Superior temporal gyrus (tissue), 1 donor: ENCODE results near the gene GARRE1.

ENCODE experiments used
- DNase-seq: peaks from one replicate; pipeline ENCODE4 v3.0.0-alpha.2; 2016; ENCODE audit errors: extremely low spot score

GARRE1 gene

GRCh38 chr19:34288381-34288780 lies 34.0 kb downstream of the GARRE1 start:
- DNase-seq = no peak

DNA sequence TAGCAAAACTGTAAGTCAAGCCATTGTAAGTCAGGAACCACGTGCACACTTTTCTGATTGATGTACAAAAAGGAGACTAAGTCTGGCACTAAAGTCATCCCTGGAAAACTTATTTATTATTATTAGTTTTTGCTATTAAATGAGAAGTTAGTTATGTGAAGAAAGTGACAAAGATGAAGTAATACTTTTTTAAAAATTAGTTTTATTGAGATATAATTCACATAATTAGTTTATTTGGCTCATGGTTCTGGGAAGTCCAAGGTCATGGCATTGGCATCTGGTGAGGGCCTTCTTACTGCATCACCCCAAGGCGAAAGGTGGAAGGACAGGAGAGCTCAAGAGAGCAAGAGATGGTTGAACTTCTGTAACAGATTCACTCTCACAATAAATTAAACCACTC lies 36.9 kb downstream of the GARRE1 start:
- no peak for DNase-seq

- no peak for DNase-seq
These were observed 40.7 kb downstream of the GARRE1 start for GRCh38 chr19:34295103-34295502.

GRCh38 chr19:34298891-34299520 lies 44.7 kb downstream of the GARRE1 start:
- no peak for DNase-seq

GRCh38 chr19:34299576-34299975 lies 45.2 kb downstream of the GARRE1 start:
- DNase-seq = no peak

DNA sequence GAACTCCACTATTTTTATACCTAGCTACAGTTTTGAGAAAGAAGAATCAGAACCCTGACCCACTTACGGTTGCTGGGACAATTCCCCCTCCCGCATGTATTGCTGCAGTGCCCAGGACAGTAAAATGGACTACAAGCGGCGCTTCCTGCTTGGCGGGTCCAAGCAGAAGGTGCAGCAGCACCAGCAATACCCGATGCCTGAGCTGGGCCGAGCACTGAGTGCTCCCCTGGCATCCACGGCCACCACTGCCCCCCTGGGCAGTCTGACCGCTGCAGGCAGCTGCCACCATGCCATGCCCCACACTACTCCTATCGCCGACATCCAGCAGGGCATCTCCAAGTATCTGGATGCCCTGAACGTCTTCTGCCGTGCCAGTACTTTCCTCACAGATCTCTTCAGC lies 46.0 kb downstream of the GARRE1 start:
- no peak for DNase-seq

DNA sequence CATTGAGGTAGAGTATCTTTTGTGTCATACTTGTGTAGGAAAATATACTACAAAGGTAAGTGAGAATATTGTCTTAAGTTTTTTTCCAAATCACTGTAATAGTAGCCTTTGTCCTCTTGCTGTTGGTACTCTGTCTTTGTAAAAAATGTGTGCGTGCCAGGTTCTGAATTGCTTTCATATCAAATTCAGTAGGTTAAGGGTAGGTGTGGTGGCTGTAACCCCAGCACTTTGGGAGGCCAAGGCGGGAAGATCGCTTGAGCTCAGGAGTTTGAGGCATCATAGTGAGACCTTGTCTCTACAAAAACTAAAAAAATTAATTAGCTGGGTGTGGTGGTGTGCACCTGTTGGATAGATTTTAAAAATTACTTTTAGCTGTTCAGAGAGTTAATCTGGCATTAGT lies 46.6 kb downstream of the GARRE1 start:
- no peak for DNase-seq
